ENCODE measurements around the gene MYO1D.

MYO1D gene

DNA sequence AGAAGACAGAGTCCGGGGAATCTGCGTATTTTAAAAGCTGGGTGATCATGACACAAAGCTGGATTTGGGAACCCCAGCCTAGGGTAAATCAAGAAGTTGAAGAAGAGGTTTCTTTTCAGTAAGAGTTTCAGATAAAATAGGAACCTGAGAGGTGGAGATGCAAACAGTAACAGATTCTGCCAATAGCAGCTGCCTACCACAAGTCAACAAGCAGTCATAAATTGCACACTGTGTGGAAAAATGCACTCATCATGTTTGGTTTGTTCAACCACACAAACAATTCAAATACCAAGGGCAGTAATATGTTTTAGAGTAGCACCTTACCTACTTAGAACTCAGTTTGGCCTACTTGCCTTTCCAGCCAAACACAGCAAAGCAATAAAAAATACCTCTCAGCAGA, 14.0 kb downstream of the MYO1D start:
- Histone ChIP-seq H3K27ac (peak overlapping the region; percentile 48 to 79), H3K4me1 (peaks cover 0 to 99% (median 42%) of the 10 kb centered on the region in 4 donors), H3K36me3 (no peaks in the 10 kb centered on the region), H3K4me3 (no peak overlapping the region), H3K9me3 (no peaks in the 10 kb centered on the region), H3K27me3 (no peaks in the 10 kb centered on the region)
- no peak for DNase-seq
- TF ChIP-seq, protein P1, sequence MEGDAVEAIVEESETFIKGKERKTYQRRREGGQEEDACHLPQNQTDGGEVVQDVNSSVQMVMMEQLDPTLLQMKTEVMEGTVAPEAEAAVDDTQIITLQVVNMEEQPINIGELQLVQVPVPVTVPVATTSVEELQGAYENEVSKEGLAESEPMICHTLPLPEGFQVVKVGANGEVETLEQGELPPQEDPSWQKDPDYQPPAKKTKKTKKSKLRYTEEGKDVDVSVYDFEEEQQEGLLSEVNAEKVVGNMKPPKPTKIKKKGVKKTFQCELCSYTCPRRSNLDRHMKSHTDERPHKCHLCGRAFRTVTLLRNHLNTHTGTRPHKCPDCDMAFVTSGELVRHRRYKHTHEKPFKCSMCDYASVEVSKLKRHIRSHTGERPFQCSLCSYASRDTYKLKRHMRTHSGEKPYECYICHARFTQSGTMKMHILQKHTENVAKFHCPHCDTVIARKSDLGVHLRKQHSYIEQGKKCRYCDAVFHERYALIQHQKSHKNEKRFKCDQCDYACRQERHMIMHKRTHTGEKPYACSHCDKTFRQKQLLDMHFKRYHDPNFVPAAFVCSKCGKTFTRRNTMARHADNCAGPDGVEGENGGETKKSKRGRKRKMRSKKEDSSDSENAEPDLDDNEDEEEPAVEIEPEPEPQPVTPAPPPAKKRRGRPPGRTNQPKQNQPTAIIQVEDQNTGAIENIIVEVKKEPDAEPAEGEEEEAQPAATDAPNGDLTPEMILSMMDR (IDR thresholded peaks at IDR 0.05) = no peak
- intact Hi-C loops (cut with DNase I; ENCODE audit: low total_unique reads) = no loop called here

DNA sequence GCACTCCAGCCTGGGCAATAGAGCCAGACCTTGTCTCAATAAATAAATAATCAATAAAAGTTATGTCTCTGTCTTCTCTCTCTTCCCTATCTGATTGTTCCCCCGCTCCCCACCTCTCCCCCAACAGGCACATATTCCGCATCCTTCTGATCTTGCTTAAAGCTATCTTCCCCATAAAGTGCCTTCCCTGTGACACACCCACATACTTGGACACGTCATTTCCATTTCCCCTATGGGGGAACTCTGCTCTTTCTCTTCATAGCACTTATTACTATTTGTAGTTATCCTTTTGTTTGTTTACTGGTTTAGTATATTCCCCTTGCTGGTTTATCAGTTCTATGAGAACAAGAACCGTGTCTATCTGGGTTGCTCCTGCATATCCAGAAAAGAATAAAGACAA, 14.9 kb downstream of the MYO1D start:
- H3K4me1 ChIP-seq = peaks cover 0 to 98% (median 40%) of the 10 kb centered on the region in 4 donors
- no peaks in the 10 kb centered on the region for H3K27me3 ChIP-seq
- H3K9me3 ChIP-seq = no peaks in the 10 kb centered on the region
- peak overlapping the region in 1 of 2 donors; percentile 79 for H3K27ac ChIP-seq
- H3K36me3 ChIP-seq = no peaks in the 10 kb centered on the region
- no peak overlapping the region for H3K4me3 ChIP-seq
- DNase-seq = no peak
- TF ChIP-seq, protein P1 (IDR thresholded peaks at IDR 0.05) = no peak
- intact Hi-C loops (cut with DNase I; ENCODE audit: low total_unique reads) = no loop called here

DNA sequence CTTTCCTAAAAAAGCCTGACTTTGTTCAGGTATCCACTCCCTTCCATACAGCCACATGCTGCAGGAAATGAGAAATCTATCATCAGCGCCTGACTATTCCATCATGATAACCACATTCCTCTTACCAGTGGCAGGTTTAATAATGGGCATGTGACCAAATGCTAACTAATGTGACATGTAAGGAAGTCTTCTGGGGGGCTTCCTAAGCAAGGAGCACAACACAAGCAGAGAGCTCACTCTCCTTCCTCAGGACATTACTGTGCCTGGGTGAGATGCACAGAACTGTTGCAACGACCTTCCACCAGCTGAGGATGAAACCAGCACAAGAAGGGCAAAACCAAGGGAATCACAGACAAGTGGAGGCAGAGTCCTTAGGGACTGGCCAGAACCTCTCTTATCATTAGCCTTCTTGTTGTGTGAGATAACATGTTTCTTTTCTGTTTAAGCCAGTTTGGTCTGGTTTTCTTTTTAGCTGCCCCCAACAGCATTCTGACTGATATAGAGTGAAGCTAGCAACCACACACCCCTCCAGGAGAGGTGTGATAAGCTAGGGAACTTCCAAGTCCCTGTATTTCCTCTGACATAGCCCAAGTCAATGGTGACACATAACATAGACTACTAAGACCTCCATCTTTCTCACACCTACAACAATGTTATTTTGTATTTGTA, 16.9 kb downstream of the MYO1D start:
- Histone ChIP-seq H3K27me3 (no peaks in the 10 kb centered on the region), H3K4me3 (no peak overlapping the region), H3K4me1 (peaks cover 0 to 98% (median 29%) of the 10 kb centered on the region in 4 donors), H3K27ac (peak overlapping the region in 1 of 2 donors; percentile 29), H3K36me3 (no peaks in the 10 kb centered on the region), H3K9me3 (no peaks in the 10 kb centered on the region)
- intact Hi-C loops (cut with DNase I; ENCODE audit: low total_unique reads) = no loop called here
- no peak for DNase-seq
- TF ChIP-seq, protein P1 (IDR thresholded peaks at IDR 0.05) = no peak

DNA sequence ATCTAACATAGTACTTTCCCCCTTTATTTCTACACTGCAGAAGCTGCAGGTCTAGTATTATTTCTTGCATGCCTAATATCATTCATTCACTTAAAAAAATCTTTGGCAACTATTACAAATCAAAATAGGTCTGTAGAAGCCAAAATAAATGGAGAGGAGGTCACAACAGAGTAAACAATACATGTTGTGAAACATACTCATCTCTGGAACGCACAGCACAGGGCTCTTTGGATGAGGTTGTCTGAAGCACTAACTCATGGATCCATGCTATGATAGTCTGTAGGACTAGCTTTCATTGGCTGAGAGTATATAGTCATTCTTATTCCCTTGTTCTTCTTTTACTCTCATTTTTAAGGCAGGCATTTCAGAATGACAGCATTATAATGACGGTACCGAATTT, 21.3 kb downstream of the MYO1D start:
- intact Hi-C loops (cut with DNase I; ENCODE audit: low total_unique reads) = no loop called here
- Histone ChIP-seq H3K4me1 (peaks cover 0 to 98% (median 33%) of the 10 kb centered on the region in 4 donors), H3K4me3 (no peak overlapping the region), H3K36me3 (no peaks in the 10 kb centered on the region), H3K27ac (no peak overlapping the region), H3K9me3 (no peaks in the 10 kb centered on the region), H3K27me3 (no peaks in the 10 kb centered on the region)
- no peak for DNase-seq
- TF ChIP-seq, protein P1 (IDR thresholded peaks at IDR 0.05) = no peak

DNA sequence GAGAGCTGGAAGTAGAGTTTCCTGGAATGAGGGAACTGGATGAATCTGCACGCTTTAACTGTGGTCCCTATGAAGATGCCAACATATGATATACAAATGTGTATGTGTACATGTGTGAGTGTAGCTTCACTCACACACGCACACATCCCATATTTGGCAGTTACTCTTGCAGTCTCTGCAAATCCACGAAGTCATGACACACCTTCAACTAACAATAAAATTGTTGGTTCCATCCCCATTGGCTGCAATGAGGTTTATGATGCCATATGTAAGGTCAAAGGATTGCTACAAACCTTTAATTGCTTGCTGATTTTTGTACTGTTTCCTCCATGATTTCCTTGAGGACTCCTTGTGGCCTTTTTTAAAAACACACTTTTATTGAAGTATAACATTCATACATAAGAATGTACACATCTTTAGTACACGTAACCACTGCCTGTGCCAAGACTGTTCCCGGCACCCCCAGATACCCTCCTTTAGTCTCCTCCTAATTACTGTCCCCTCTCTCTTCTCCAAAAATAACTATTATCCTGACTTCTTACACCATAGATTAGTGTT, 22.0 kb downstream of the MYO1D start:
- Histone ChIP-seq H3K27ac (peak overlapping the region in 1 of 2 donors; percentile 31), H3K36me3 (no peaks in the 10 kb centered on the region), H3K27me3 (no peaks in the 10 kb centered on the region), H3K9me3 (no peaks in the 10 kb centered on the region), H3K4me3 (no peak overlapping the region), H3K4me1 (peaks cover 0 to 98% (median 31%) of the 10 kb centered on the region in 4 donors)
- DNase-seq = no peak
- TF ChIP-seq, protein P1 (IDR thresholded peaks at IDR 0.05) = no peak
- intact Hi-C loops (cut with DNase I; ENCODE audit: low total_unique reads) = no loop called here

Measured in tibial artery (tissue), 4 donors.